HS-5 (cell line): ENCODE results near the gene TYW1.
A peak's percentile ranks its signal among the peaks of the same experiment; 100 is the strongest.
"Not testable (repeated sequence)": the region's sequence is repeated elsewhere in the genome, so short reads cannot be mapped to it uniquely, and the experiment has no call there.

Experiments
- DNase-seq: peaks from one replicate; pipeline ENCODE4 v3.0.0-alpha.2; 2012; ENCODE audit warnings: low read depth

TYW1 gene

DNA sequence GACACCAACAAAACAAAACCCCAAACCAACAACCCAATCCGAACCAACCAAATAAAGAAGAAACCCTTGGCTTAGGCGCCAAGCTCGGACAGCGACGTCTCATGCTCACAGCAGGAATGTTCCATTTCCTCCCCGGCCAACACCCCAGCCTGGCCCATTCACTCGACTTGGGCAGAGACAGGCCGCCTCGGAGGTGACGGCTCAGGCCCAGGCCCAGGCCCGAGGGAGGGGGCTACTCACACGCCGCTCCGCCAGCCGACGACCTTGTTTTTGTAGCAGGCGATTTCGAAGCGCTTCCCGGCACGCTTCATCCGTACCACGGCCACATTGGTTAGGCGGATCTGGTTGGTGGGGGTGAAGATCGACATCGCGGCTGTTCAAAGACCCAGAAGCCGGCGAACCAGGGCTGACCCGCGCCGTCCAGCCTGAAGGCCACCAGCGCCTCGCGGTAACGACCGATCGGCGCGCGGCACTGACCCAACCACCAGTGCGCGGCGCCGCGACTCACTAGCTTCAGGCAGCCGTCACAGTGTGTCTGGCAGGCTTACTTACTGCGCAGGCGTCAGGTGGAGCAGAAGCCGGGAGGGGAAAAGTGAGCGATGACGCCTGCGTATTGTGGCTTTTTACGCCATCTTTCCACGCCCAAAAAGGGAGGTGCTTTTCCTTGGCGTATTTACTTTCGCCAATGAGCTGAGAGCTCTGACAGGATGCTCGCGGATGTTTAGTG lies 1.4 kb upstream of the TYW1 start, which contains the start of gene SBDS:
Gene SBDS (minus strand): TSS at position 537 of the 727 bp plus-strand sequence. CDS start 169 bp downstream, at position 368.
- DNase-seq, result peak; percentile 88

DNA sequence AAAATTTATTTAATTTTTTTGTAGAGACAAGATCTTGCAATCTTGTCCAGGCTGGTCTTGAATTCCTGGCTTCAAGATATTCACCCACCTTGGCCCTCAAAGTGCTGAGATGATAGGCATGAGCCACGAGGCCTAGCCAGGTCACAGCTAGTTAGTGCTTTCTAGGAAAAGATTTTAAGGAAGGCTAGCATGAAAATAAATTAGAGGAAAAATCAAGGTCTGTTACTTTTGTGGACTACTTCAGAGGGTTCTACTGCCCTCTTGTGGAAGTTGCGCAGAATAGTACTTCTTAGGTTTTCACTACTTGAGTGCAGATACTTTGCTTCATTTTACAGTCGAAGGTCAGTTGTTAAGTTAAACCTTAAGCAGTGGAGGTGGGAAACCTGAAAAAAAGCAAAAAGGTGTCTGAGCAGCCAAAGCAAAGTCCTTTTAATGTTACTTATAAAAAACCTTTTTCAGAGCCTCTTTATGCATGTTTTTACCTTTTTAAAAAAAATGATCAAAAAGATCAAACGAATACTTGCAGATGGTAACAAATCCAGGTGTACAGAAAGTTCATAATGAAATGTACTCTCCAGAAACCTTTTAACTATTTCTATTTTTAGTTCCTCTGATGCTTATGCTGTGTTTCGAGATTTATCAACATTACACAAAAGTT lies 4.1 kb downstream of the TYW1 start:
- DNase-seq, result not testable (repeated sequence)

DNA sequence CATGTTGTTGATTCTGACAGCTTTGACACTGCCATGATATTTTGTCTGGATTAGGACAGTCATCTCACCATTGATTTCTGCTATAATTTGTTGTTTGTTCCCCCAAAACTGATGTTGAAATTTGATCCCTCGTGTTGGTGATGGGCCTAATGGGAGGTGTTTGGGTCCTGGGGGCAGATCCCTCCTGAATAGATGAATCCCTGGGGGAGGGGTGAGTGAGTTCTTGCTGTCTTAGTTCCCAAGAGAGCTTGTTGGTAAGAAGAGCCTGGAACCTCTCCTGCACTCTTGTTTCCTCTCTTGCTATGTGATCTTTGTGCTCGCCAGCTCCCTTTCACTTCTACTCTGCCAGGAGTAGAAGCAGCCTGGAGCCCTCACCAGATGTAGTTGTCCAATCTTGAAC lies 7.5 kb downstream of the TYW1 start:
- DNase-seq, result not testable (repeated sequence)

- no peak for DNase-seq
Measured at GRCh38 chr7:67006965-67007364, 10.3 kb downstream of the TYW1 start.

GRCh38 chr7:67008260-67008659 lies 11.6 kb downstream of the TYW1 start:
- DNase-seq, result no peak

DNA sequence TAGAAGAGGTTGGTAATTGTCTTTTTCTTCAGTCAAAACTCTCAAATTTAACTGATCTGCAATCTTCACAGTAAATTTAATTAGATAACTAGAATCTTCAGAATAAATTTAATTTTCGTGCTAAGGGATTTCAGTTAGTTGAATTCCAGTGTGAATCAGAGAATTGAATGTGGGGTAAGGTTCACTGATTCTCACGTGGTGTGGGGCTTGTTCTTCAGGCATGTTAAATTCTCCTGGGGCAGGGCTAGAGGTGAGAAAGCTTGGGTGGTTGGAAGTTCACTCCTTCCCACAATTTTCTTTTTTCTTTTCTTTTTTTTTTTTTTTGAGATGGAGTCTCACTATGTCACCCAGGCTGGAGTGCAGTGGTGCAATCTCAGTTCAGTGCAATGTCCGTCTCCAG lies 13.0 kb downstream of the TYW1 start:
- DNase-seq, result not testable (repeated sequence)

DNA sequence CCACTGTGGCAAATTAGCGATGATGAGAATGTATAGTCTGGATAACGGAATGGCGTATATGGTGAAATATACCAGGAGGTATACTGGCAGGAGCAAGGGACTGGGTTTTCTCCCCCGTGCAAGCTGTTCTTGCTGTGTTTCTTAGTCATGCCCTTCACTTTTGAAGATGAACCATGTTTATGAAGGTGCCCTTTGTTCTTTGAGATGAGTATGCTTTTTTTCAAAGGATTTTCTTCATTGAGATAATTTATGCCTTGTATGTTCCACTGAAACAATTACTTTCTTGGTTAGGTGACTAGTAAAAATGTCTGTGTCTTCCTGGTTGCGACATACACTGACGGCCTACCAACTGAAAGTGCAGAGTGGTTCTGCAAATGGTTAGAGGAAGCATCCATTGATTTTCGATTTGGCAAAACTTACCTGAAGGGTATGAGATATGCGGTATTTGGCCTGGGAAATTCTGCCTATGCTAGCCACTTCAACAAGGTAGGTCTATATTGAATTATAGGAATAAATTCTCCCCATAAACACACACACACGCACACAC lies 17.5 kb downstream of the TYW1 start:
- not testable (repeated sequence) for DNase-seq

- DNase-seq, result not testable (repeated sequence)
Measured at GRCh38 chr7:67017971-67018370, 21.3 kb downstream of the TYW1 start.

DNA sequence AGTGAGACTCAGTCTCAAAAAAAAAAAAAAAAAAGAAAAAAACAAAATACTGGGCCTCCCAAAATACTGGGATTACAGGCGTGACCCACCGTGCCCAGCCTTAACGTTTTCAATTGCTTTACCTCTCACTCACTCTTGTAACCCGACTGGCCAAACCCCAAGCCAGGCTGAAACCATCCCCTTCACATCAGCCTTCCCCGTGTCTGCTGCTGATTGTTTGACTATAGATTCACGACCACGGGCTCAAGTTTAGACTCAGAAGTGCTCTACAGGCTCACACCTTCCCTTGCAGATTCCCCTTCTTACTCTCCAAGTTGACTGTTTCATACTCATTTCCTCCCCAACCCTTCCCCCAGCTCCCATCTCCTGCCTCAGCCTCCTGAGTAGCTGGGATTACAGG lies 22.3 kb downstream of the TYW1 start:
- no peak for DNase-seq

DNA sequence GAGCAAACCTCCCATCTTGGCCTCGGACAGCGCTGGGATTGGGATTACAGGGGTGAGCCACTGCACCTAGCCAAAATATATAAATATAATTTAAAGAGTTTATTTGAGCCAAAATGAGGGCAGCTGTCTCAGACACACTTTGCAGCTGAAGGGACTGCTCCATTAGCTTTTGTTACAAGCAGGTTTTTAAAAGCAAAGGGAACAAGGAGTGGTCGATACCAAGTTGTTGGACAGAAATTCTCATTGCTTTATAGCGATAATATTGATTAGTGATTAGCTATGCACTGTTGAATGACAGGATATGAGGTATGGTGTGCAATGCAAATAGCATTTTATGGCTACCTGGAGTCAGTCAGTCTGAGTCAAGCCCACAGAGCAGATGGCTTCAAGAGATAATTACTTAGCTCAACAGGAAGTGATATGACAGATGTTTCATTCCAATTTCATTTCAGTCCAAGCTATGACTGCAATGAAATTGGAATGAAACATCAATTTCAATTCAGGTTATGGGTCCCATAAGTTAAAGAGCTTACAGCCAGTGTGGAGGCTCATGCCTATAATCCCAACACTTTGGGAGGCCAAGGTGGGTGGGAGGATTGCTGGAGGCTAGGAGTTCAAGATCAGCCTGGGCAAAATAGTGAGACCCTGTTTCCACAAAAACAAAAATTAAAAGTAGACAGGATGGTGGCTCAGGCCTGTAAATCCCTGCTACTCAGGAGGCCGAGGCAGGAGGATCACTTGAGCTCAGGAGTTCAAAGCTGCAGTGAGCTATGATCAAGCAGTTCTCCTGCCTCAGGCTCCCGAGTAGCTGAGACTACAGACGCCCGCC lies 23.1 kb downstream of the TYW1 start:
- DNase-seq, result peak; percentile 74

- DNase-seq, result no peak
Measured at GRCh38 chr7:67021260-67021659, 24.6 kb downstream of the TYW1 start.

- no peak for DNase-seq
Measured at GRCh38 chr7:67022511-67022910, 25.9 kb downstream of the TYW1 start.

- not testable (repeated sequence) for DNase-seq
Measured at GRCh38 chr7:67025459-67025858, 28.8 kb downstream of the TYW1 start.

DNA sequence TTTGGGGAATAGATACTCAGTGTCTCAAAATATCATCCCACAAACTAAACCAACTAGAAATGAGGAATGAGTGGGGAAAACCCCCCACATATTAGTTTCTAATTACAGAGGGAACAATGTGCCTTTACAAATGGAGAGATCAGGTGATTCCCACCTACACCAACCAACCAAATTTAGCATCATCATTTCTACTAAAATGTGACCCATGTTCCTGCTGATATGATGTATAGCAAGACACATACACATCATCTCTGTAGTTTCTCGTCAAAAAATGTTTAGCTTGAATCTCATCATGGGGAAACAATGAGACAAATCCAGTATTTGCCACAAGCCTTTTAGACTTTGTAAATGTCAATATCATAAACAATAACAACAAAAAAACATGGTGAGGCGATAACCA lies 35.1 kb downstream of the TYW1 start:
- not testable (repeated sequence) for DNase-seq

DNA sequence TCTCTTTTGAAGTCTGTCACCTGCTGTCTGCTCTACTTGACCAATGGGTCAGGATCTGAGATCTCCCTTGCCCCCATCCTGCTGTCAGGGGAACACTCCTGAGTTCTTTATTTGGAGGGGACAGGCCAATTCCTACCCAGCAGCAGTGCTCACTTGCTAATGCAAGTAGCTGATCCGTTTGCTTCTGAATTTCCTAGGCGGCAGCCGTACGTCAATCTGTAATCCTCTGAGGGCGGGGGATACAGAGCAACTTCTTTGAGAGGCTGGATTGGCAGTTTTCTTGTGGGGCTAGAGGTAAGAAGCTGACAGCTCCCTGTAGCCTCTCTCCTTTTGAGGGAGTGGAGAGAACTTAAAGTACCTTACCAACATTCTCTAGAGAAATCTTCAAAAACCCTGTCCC lies 36.6 kb downstream of the TYW1 start:
- DNase-seq, result no peak

- not testable (repeated sequence) for DNase-seq
Measured at GRCh38 chr7:67036432-67037395, 40.1 kb downstream of the TYW1 start.

- DNase-seq, result not testable (repeated sequence)
Measured at GRCh38 chr7:67040832-67041231, 44.2 kb downstream of the TYW1 start.

- not testable (repeated sequence) for DNase-seq
Measured at GRCh38 chr7:67042781-67043558, 46.3 kb downstream of the TYW1 start.

- DNase-seq, result not testable (repeated sequence)
Measured at GRCh38 chr7:67043559-67043930, 46.9 kb downstream of the TYW1 start.

- no peak for DNase-seq
Measured at GRCh38 chr7:67045496-67045995, 48.9 kb downstream of the TYW1 start.
